Measurements from ENCODE around the gene ACSM3.
A peak's percentile ranks its signal among the peaks of the same experiment; 100 is the strongest.
"Not testable (repeated sequence)": the region's sequence is repeated elsewhere in the genome, so short reads cannot be mapped to it uniquely, and the experiment has no call there.

Gene ACSM3

DNA sequence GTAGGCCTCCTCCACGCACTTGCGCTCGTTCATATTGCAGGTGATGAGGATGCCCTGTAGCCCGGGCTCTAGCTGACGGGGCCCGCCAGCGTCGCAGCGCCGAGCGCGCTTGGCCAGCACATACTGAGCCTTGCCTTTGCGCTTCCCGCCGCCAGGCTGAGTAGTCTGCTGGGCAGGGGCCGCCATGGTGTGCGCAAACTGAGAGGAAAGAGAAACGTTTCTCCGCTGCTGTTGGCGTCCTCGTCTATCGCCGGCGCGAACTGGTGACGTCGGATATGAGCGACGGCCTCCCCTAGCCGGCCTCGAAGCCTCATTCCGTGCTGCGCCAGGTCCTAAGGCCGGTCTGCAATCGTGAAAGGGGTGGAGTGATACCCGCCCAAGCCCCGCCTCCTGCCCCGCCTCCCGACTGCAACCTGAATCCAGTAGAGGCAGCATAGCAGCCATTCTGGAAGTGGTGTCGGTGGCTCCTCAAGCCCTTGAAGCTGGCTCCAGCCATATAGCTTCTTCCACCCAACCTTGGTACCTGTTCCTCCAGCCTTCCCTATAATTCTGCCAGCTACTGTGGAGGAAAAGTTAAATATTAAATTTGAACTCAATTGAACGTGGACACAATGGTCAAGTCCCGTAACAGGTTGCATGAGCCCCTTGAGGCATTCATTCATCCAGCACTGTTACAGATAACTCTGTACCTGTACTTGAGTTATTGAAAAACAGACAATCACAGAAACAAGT, 22.1 kb upstream of the ACSM3 start, which contains the start of gene THUMPD1:
TSS of gene THUMPD1 (minus strand) at position 265 of the 732 bp plus-strand sequence. CDS start at position 186, 79 bp downstream.
- H3K4me1 ChIP-seq (ENCODE audit: control insufficient read depth, insufficient read depth, low read length) = peaks cover 8% of the 10 kb centered on the region
- H3K4me2 ChIP-seq (ENCODE audit: low read length) = peak within 1 kb of the TSS; percentile 98
- H3K27me3 ChIP-seq (ENCODE audit: control insufficient read depth, insufficient read depth, low read length) = no peaks in the 10 kb centered on the region

GRCh38 chr16:20743591-20743990, 20.2 kb upstream of the ACSM3 start:
- Histone ChIP-seq H3K36me3 (ENCODE audit: insufficient read depth, low read length) (peaks cover 4% of the 10 kb centered on the region), H3K4me3 (ENCODE audit: low read length) (no peak overlapping the region), H3K9me3 (replicated peaks; ENCODE audit: low read length) (no peaks in the 10 kb centered on the region), H3K4me1 (ENCODE audit: control insufficient read depth, insufficient read depth, low read length) (peaks cover 8% of the 10 kb centered on the region), H3K27me3 (ENCODE audit: control insufficient read depth, insufficient read depth, low read length) (no peaks in the 10 kb centered on the region), H3K4me2 (ENCODE audit: low read length) (no peak overlapping the region), H3K9ac (ENCODE audit: low read depth, low read length) (no peak overlapping the region)

More for the DNA sequence above, 22.1 kb upstream of the ACSM3 start, which contains the start of gene THUMPD1:
- Histone ChIP-seq H3K9ac (ENCODE audit: low read depth, low read length) (peak within 1 kb of the TSS; percentile 92), H3K9me3 (replicated peaks; ENCODE audit: low read length) (no peaks in the 10 kb centered on the region), H3K4me3 (ENCODE audit: low read length) (peak within 1 kb of the TSS; percentile 95), H3K36me3 (ENCODE audit: insufficient read depth, low read length) (peaks cover 22% of the 10 kb centered on the region)

DNA sequence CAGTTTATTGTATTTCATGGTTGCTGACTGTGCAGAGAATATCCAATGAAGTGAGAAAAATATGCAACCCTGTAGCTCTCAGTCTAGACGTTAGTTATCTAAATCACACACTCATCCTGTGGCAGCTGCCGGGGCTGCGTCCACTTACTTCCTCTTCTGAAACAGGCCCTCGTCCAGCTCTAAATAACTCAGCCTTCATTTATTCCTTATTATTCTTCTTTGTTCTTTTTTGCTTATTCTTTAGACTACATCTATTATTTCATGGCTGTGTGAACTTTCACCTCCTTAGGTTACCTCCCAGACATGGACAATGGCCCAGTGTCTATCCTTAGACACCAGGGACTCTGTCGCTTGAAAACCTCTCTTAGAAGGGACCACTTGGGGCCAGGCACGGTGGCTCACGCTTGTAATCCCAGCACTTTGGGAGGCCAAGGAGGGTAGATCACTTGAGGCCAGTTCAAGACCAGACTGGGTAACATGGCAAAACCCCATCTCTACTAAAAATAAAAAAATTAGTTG, 18.8 kb upstream of the ACSM3 start:
- H3K4me2 ChIP-seq (ENCODE audit: low read length) = no peak overlapping the region

GRCh38 chr16:20746461-20746860, 17.4 kb upstream of the ACSM3 start:
- Histone ChIP-seq H3K4me2 (ENCODE audit: low read length) (no peak overlapping the region), H3K4me1 (ENCODE audit: control insufficient read depth, insufficient read depth, low read length) (no peaks in the 10 kb centered on the region), H3K27me3 (ENCODE audit: control insufficient read depth, insufficient read depth, low read length) (peaks cover 9% of the 10 kb centered on the region), H3K36me3 (ENCODE audit: insufficient read depth, low read length) (no peaks in the 10 kb centered on the region), H3K9me3 (replicated peaks; ENCODE audit: low read length) (no peaks in the 10 kb centered on the region), H3K4me3 (ENCODE audit: low read length) (no peak overlapping the region), H3K9ac (ENCODE audit: low read depth, low read length) (no peak overlapping the region)

More for the DNA sequence above, 18.8 kb upstream of the ACSM3 start:
- Histone ChIP-seq H3K4me1 (ENCODE audit: control insufficient read depth, insufficient read depth, low read length) (peaks cover 7% of the 10 kb centered on the region), H3K9me3 (replicated peaks; ENCODE audit: low read length) (no peaks in the 10 kb centered on the region), H3K36me3 (ENCODE audit: insufficient read depth, low read length) (no peaks in the 10 kb centered on the region), H3K9ac (ENCODE audit: low read depth, low read length) (no peak overlapping the region), H3K27me3 (ENCODE audit: control insufficient read depth, insufficient read depth, low read length) (peaks cover 8% of the 10 kb centered on the region), H3K4me3 (ENCODE audit: low read length) (no peak overlapping the region)

- H3K27me3 ChIP-seq (ENCODE audit: control insufficient read depth, insufficient read depth, low read length) = peaks cover 13% of the 10 kb centered on the region
- H3K4me2 ChIP-seq (ENCODE audit: low read length) = no peak overlapping the region
- no peaks in the 10 kb centered on the region for H3K4me1 ChIP-seq (ENCODE audit: control insufficient read depth, insufficient read depth, low read length)
- H3K9me3 ChIP-seq (replicated peaks; ENCODE audit: low read length) = no peaks in the 10 kb centered on the region
- H3K9ac ChIP-seq (ENCODE audit: low read depth, low read length) = no peak overlapping the region
- no peak overlapping the region for H3K4me3 ChIP-seq (ENCODE audit: low read length)
- no peaks in the 10 kb centered on the region for H3K36me3 ChIP-seq (ENCODE audit: insufficient read depth, low read length)
Observed at GRCh38 chr16:20747030-20747816, 16.6 kb upstream of the ACSM3 start.

DNA sequence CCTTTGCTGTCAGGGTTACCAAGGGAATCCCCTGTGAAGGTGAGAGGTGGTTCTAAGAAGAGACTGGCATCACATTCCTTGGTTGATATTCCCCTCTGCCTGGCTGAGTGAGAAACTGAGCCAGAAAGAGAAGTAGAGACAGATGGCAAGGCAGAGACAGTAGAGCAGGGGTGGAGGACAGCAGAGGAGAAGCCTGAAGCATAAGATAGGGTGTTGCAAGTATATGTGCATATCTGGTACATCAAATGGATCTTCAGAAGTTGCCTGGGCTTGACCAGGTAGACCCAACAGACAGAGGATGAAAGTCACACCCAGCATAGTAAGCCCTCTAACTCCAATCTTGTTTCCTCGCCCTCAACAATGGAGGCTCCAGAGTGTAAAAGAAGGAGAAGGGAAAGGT, 14.3 kb upstream of the ACSM3 start:
- Histone ChIP-seq H3K36me3 (ENCODE audit: insufficient read depth, low read length) (no peaks in the 10 kb centered on the region), H3K4me1 (ENCODE audit: control insufficient read depth, insufficient read depth, low read length) (no peaks in the 10 kb centered on the region), H3K4me3 (ENCODE audit: low read length) (no peak overlapping the region), H3K9me3 (replicated peaks; ENCODE audit: low read length) (no peaks in the 10 kb centered on the region), H3K9ac (ENCODE audit: low read depth, low read length) (no peak overlapping the region), H3K4me2 (ENCODE audit: low read length) (no peak overlapping the region), H3K27me3 (ENCODE audit: control insufficient read depth, insufficient read depth, low read length) (peaks cover 21% of the 10 kb centered on the region)

DNA sequence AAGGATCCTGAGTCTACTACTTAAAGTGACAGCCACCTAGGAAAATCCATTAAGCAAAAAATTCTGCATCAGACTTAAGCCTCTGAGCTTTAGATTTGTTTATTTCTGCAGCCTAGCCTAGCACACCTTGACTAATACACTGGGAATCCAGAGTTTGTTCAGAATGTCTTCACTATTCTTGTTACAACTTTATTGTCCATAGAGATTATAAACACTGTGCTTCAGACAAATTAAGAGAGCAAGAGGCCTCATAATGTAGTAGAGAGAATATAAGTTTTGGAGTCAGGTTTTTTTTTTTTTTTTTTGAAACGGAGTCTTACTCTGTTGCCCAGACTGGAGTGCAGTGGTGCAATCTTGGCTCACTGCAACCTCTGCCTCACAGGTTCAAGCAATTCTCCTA, 13.3 kb upstream of the ACSM3 start:
- Histone ChIP-seq H3K9me3 (replicated peaks; ENCODE audit: low read length) (no peaks in the 10 kb centered on the region), H3K4me3 (ENCODE audit: low read length) (no peak overlapping the region), H3K4me2 (ENCODE audit: low read length) (no peak overlapping the region), H3K9ac (ENCODE audit: low read depth, low read length) (no peak overlapping the region), H3K36me3 (ENCODE audit: insufficient read depth, low read length) (no peaks in the 10 kb centered on the region), H3K4me1 (ENCODE audit: control insufficient read depth, insufficient read depth, low read length) (no peaks in the 10 kb centered on the region), H3K27me3 (ENCODE audit: control insufficient read depth, insufficient read depth, low read length) (peaks cover 27% of the 10 kb centered on the region)

- no peaks in the 10 kb centered on the region for H3K9me3 ChIP-seq (replicated peaks; ENCODE audit: low read length)
- H3K27me3 ChIP-seq (ENCODE audit: control insufficient read depth, insufficient read depth, low read length) = peaks cover 27% of the 10 kb centered on the region
- no peaks in the 10 kb centered on the region for H3K36me3 ChIP-seq (ENCODE audit: insufficient read depth, low read length)
- H3K4me3 ChIP-seq (ENCODE audit: low read length) = no peak overlapping the region
- no peak overlapping the region for H3K4me2 ChIP-seq (ENCODE audit: low read length)
- no peak overlapping the region for H3K9ac ChIP-seq (ENCODE audit: low read depth, low read length)
- no peaks in the 10 kb centered on the region for H3K4me1 ChIP-seq (ENCODE audit: control insufficient read depth, insufficient read depth, low read length)
Observed at GRCh38 chr16:20753727-20754126, 10.1 kb upstream of the ACSM3 start.

DNA sequence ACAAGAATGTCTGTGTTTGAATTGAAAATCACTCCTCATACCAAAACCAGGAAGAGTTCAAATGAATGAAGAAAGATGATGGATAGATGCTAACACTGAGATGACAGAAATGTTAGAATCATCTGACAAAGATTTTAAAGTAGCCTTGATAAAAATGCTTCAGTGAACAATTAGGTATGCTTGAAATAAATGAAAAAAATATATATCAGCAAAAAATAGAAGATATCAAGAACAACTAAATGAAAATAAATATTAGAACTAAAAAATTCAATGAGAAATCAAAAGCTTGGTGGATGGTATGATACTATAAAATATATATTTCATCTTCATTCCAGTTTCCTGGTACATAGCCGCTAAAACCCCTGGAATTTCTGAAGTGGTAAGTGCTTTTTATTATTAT, 8.6 kb upstream of the ACSM3 start:
- peaks cover 19% of the 10 kb centered on the region for H3K27me3 ChIP-seq (ENCODE audit: control insufficient read depth, insufficient read depth, low read length)
- H3K36me3 ChIP-seq (ENCODE audit: insufficient read depth, low read length) = no peaks in the 10 kb centered on the region
- no peaks in the 10 kb centered on the region for H3K4me1 ChIP-seq (ENCODE audit: control insufficient read depth, insufficient read depth, low read length)
- no peak overlapping the region for H3K4me3 ChIP-seq (ENCODE audit: low read length)
- H3K9ac ChIP-seq (ENCODE audit: low read depth, low read length) = no peak overlapping the region
- H3K4me2 ChIP-seq (ENCODE audit: low read length) = no peak overlapping the region
- H3K9me3 ChIP-seq (replicated peaks; ENCODE audit: low read length) = no peaks in the 10 kb centered on the region

DNA sequence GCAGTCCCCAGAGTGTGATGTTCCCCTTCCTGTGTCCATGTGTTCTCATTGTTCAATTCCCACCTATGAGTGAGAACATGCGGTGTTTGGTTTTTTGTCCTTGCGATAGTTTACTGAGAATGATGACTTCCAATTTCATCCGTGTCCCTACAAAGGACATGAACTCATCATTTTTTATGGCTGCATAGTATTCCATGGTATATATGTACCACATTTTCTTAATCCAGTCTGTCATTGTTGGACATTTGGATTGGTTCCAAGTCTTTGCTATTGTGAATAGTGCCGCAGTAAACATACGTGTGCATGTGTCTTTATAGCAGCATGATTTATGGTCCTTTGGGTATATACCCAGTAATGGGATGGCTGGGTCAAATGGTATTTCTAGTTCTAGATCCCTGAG, 8.0 kb upstream of the ACSM3 start:
- H3K4me3 ChIP-seq (ENCODE audit: low read length); H3K4me1 ChIP-seq (ENCODE audit: control insufficient read depth, insufficient read depth, low read length); H3K36me3 ChIP-seq (ENCODE audit: insufficient read depth, low read length); H3K4me2 ChIP-seq (ENCODE audit: low read length); H3K9ac ChIP-seq (ENCODE audit: low read depth, low read length); H3K9me3 ChIP-seq (replicated peaks; ENCODE audit: low read length): not testable (repeated sequence)
- peaks cover 23% of the 10 kb centered on the region for H3K27me3 ChIP-seq (ENCODE audit: control insufficient read depth, insufficient read depth, low read length)

GRCh38 chr16:20760346-20760745, 3.5 kb upstream of the ACSM3 start:
- H3K4me1 ChIP-seq (ENCODE audit: control insufficient read depth, insufficient read depth, low read length) = no peaks in the 10 kb centered on the region
- no peak overlapping the region for H3K4me2 ChIP-seq (ENCODE audit: low read length)
- H3K9ac ChIP-seq (ENCODE audit: low read depth, low read length) = no peak overlapping the region
- H3K9me3 ChIP-seq (replicated peaks; ENCODE audit: low read length) = no peaks in the 10 kb centered on the region
- H3K36me3 ChIP-seq (ENCODE audit: insufficient read depth, low read length) = no peaks in the 10 kb centered on the region
- no peak overlapping the region for H3K4me3 ChIP-seq (ENCODE audit: low read length)
- H3K27me3 ChIP-seq (ENCODE audit: control insufficient read depth, insufficient read depth, low read length) = peaks cover 8% of the 10 kb centered on the region
